Lower lobe of right lung (tissue), 2 donors: ENCODE measurements around the gene ERP44. TPM values are rescaled to one million over a fixed set of nuclear protein-coding genes. Genes with fewer than 3 reads are reported as not detected.

Experiments
- ATAC-seq, 2 donors: fragments of 200-7000 bp; cut with Tn5 transposase; one replicate each; pipeline ENCODE4 v1.9.1; 2020 to 2022; ENCODE audit warnings: mild to moderate bottlenecking in 2 of 2, moderate library complexity in 2 of 2
- DNase-seq: peaks from one replicate; pipeline ENCODE4 v3.0.0-alpha.2; 2020
- H3K27ac ChIP-seq: fragments of 200-600 bp; one replicate; pipeline ENCODE4 v1.8.0; 2022
- H3K27me3 ChIP-seq: fragments of 200-600 bp; one replicate; pipeline ENCODE4 v1.8.0; 2022; ENCODE audit warnings: low read depth
- H3K36me3 ChIP-seq: fragments of 200-600 bp; one replicate; pipeline ENCODE4 v1.8.0; 2022; ENCODE audit warnings: mild to moderate bottlenecking
- H3K4me1 ChIP-seq: fragments of 200-600 bp; one replicate; pipeline ENCODE4 v1.8.0; 2022
- H3K4me3 ChIP-seq: fragments of 200-600 bp; one replicate; pipeline ENCODE4 v1.8.0; 2022; ENCODE audit warnings: mild to moderate bottlenecking
- H3K9me3 ChIP-seq: fragments of 200-600 bp; one replicate; pipeline ENCODE4 v1.8.0; 2022
- CTCF ChIP-seq: fragments of 200-600 bp; IDR thresholded peaks from one replicate; pipeline ENCODE4 v1.8.0; 2022; ENCODE audit warnings: antibody characterized with exemption, mild to moderate bottlenecking
- intact Hi-C: fragments of 100-400 bp; cut with DNase I; formaldehyde crosslinking; loops from one replicate; pipeline ENCODE4 v1.11.0; 2022
- total RNA-seq: library from RNA; stranded (reverse); fragmentation: NEBNext Ultra II Directional; extraction: Animal tissue kit (Norgen Biotek cat#: 25700); gene quantifications from one replicate; pipeline ENCODE4 v1.2.1, GENCODE V29; 2021
- donor health status: DM: no; HTN: yes; CAD: no; lungs with severe emphysema.

ERP44 gene
- total RNA-seq, 1 donor from 2014 or later = 27.9 TPM

GRCh38 chr9:99936947-99937587 is 161.7 kb downstream of the ERP44 start:
- H3K4me1 ChIP-seq = no peaks in the 10 kb centered on the region
- intact Hi-C loops = no loop called here
- no peak for ATAC-seq
- no peak overlapping the region for H3K4me3 ChIP-seq
- no peaks in the 10 kb centered on the region for H3K27me3 ChIP-seq
- H3K36me3 ChIP-seq = no peaks in the 10 kb centered on the region
- no peak overlapping the region for H3K27ac ChIP-seq
- no peak for DNase-seq
- no peaks in the 10 kb centered on the region for H3K9me3 ChIP-seq
- TF ChIP-seq CTCF = no peak

GRCh38 chr9:99931155-99931840 is 167.5 kb downstream of the ERP44 start:
- intact Hi-C loops = no loop called here
- no peaks in the 10 kb centered on the region for H3K27me3 ChIP-seq
- no peak overlapping the region for H3K4me3 ChIP-seq
- ATAC-seq = no peak
- TF ChIP-seq CTCF = no peak
- no peaks in the 10 kb centered on the region for H3K4me1 ChIP-seq
- DNase-seq = no peak
- peaks cover 6% of the 10 kb centered on the region for H3K9me3 ChIP-seq
- H3K27ac ChIP-seq = no peak overlapping the region
- H3K36me3 ChIP-seq = peaks cover 12% of the 10 kb centered on the region

- Histone ChIP-seq H3K36me3 (peaks cover 12% of the 10 kb centered on the region), H3K4me3 (no peak overlapping the region), H3K9me3 (peaks cover 21% of the 10 kb centered on the region), H3K27me3 (no peaks in the 10 kb centered on the region), H3K4me1 (no peaks in the 10 kb centered on the region), H3K27ac (no peak overlapping the region)
- ATAC-seq (no peak), DNase-seq (no peak)
- TF ChIP-seq CTCF = no peak
- intact Hi-C loops = no loop called here
Observed at GRCh38 chr9:99929652-99930051, 169.1 kb downstream of the ERP44 start.

Other genes starting within 250 kb of the ERP44 start
- 37.8 TPM for gene STX17, start 192.3 kb downstream of the ERP44 start, total RNA-seq
- gene INVS, start 243 bp upstream of the ERP44 start, total RNA-seq = 22.3 TPM